Measurements from ENCODE around the gene RNF111. TPM values are rescaled to one million over a fixed set of nuclear protein-coding genes. Genes with fewer than 3 reads are reported as not detected.

The RNF111 gene
- polyA plus RNA-seq, 1 donor from 2014 or later, result 25.8 TPM

DNA sequence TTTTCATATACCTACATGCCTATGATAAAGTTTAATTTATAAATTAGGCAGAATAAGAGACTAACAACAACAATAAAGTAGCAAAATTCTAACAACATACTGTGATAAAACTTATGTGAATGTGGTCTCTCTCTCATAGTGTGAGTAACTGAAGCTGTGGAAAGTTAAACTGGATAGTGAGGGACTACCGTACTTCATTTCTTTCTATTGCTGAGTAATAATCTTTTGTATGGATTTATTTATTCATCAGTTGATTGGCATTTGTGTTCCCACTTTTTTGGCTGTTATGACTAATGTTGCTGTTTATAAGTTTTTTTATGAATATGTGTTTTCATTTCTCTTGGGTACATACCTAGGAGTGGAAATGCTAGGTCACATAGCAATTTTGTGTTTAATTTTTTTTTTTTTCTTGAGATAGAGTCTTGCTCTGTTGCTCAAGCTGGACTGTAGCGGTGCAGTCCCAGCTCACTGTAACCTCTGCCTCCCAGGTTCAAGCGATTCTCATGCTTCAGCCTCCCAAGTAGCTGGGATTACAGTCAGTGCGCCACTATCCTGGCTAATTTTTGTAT, 41.0 kb downstream of the RNF111 start:
- no peak for TF ChIP-seq POLR2AphosphoS5 (IDR thresholded peaks at IDR 0.05)
- TF ChIP-seq EP300 (conservative IDR thresholded peaks at IDR 0.05; ENCODE audit: poor library complexity, severe bottlenecking), result no peak
- no peak for TF ChIP-seq CTCF (IDR thresholded peaks at IDR 0.05; ENCODE audit: poor library complexity, severe bottlenecking)
- no peak for TF ChIP-seq REST (IDR thresholded peaks at IDR 0.05; ENCODE audit: borderline replicate concordance)
- no peak for TF ChIP-seq RAD21 (conservative IDR thresholded peaks at IDR 0.05)
- no peak for TF ChIP-seq MXI1 (conservative IDR thresholded peaks at IDR 0.05; ENCODE audit: poor library complexity, severe bottlenecking)
- TF ChIP-seq SMC3 (conservative IDR thresholded peaks at IDR 0.05; ENCODE audit: poor library complexity), result no peak
- TF ChIP-seq EZH2 (IDR thresholded peaks at IDR 0.05; ENCODE audit: borderline replicate concordance, insufficient read depth, low read length, poor library complexity, severe bottlenecking), result no peak
- TF ChIP-seq TAF1 (IDR thresholded peaks at IDR 0.05; ENCODE audit: low read depth), result no peak
- H3F3A ChIP-seq (ENCODE audit: insufficient read depth, low read length, poor library complexity, severe bottlenecking), result no peaks in the 10 kb centered on the region
- no peak overlapping the region for H3K9ac ChIP-seq (ENCODE audit: low read length)
- H3K4me2 ChIP-seq (ENCODE audit: low read length), result no peak overlapping the region
- no peak overlapping the region for H3K4me3 ChIP-seq (ENCODE audit: low read length)
- H3K9me3 ChIP-seq (ENCODE audit: low read length), result no peaks in the 10 kb centered on the region
- H3K27me3 ChIP-seq (ENCODE audit: insufficient read depth, low read depth, low read length), result no peaks in the 10 kb centered on the region
- no peak overlapping the region for H3K27ac ChIP-seq (ENCODE audit: low read length)
- H2AFZ ChIP-seq (ENCODE audit: low read depth, low read length), result no peak overlapping the region
- H3K79me2 ChIP-seq (replicated peaks; ENCODE audit: insufficient read depth, low read length), result peaks cover 24% of the 10 kb centered on the region
- no peaks in the 10 kb centered on the region for H3K36me3 ChIP-seq (ENCODE audit: insufficient read depth, low read length)
- H3K9me2 ChIP-seq (ENCODE audit: insufficient read depth, low read length), result no peaks in the 10 kb centered on the region
- no peaks in the 10 kb centered on the region for H4K20me1 ChIP-seq (ENCODE audit: insufficient read depth)

- peaks cover 18% of the 10 kb centered on the region for H3K79me2 ChIP-seq (replicated peaks; ENCODE audit: insufficient read depth, low read length)
- no peak overlapping the region for H3K9ac ChIP-seq (ENCODE audit: low read length)
Measured at GRCh38 chr15:59029554-59029953, 42.1 kb downstream of the RNF111 start.

More at GRCh38 chr15:59029554-59029953, 42.1 kb downstream of the RNF111 start:
- TF ChIP-seq RAD21 (conservative IDR thresholded peaks at IDR 0.05), result no peak
- TF ChIP-seq POLR2AphosphoS5 (IDR thresholded peaks at IDR 0.05), result no peak
- no peak for TF ChIP-seq CTCF (IDR thresholded peaks at IDR 0.05; ENCODE audit: poor library complexity, severe bottlenecking)
- TF ChIP-seq SMC3 (conservative IDR thresholded peaks at IDR 0.05; ENCODE audit: poor library complexity), result no peak
- no peak for TF ChIP-seq REST (IDR thresholded peaks at IDR 0.05; ENCODE audit: borderline replicate concordance)
- TF ChIP-seq EP300 (conservative IDR thresholded peaks at IDR 0.05; ENCODE audit: poor library complexity, severe bottlenecking), result no peak
- TF ChIP-seq MXI1 (conservative IDR thresholded peaks at IDR 0.05; ENCODE audit: poor library complexity, severe bottlenecking), result no peak
- no peak for TF ChIP-seq TAF1 (IDR thresholded peaks at IDR 0.05; ENCODE audit: low read depth)
- TF ChIP-seq EZH2 (IDR thresholded peaks at IDR 0.05; ENCODE audit: borderline replicate concordance, insufficient read depth, low read length, poor library complexity, severe bottlenecking), result no peak
- H3K27me3 ChIP-seq (ENCODE audit: insufficient read depth, low read depth, low read length), result no peaks in the 10 kb centered on the region
- H2AFZ ChIP-seq (ENCODE audit: low read depth, low read length), result no peak overlapping the region
- H3F3A ChIP-seq (ENCODE audit: insufficient read depth, low read length, poor library complexity, severe bottlenecking), result no peaks in the 10 kb centered on the region
- H4K20me1 ChIP-seq (ENCODE audit: insufficient read depth), result no peaks in the 10 kb centered on the region
- H3K27ac ChIP-seq (ENCODE audit: low read length), result no peak overlapping the region
- H3K36me3 ChIP-seq (ENCODE audit: insufficient read depth, low read length), result peaks cover 4% of the 10 kb centered on the region
- no peaks in the 10 kb centered on the region for H3K9me2 ChIP-seq (ENCODE audit: insufficient read depth, low read length)
- H3K4me2 ChIP-seq (ENCODE audit: low read length), result no peak overlapping the region
- H3K9me3 ChIP-seq (ENCODE audit: low read length), result no peaks in the 10 kb centered on the region
- no peak overlapping the region for H3K4me3 ChIP-seq (ENCODE audit: low read length)
